Medulla oblongata (tissue), 1 donor: ENCODE measurements around the gene EVA1C.
"Not testable (repeated sequence)": the region's sequence is repeated elsewhere in the genome, so short reads cannot be mapped to it uniquely, and the experiment has no call there.

ENCODE experiments used
- DNase-seq: peaks from one replicate; pipeline ENCODE4 v3.0.0-alpha.2; 2015; ENCODE audit errors: extremely low spot score

The EVA1C gene, protein sequence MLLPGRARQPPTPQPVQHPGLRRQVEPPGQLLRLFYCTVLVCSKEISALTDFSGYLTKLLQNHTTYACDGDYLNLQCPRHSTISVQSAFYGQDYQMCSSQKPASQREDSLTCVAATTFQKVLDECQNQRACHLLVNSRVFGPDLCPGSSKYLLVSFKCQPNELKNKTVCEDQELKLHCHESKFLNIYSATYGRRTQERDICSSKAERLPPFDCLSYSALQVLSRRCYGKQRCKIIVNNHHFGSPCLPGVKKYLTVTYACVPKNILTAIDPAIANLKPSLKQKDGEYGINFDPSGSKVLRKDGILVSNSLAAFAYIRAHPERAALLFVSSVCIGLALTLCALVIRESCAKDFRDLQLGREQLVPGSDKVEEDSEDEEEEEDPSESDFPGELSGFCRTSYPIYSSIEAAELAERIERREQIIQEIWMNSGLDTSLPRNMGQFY

DNA sequence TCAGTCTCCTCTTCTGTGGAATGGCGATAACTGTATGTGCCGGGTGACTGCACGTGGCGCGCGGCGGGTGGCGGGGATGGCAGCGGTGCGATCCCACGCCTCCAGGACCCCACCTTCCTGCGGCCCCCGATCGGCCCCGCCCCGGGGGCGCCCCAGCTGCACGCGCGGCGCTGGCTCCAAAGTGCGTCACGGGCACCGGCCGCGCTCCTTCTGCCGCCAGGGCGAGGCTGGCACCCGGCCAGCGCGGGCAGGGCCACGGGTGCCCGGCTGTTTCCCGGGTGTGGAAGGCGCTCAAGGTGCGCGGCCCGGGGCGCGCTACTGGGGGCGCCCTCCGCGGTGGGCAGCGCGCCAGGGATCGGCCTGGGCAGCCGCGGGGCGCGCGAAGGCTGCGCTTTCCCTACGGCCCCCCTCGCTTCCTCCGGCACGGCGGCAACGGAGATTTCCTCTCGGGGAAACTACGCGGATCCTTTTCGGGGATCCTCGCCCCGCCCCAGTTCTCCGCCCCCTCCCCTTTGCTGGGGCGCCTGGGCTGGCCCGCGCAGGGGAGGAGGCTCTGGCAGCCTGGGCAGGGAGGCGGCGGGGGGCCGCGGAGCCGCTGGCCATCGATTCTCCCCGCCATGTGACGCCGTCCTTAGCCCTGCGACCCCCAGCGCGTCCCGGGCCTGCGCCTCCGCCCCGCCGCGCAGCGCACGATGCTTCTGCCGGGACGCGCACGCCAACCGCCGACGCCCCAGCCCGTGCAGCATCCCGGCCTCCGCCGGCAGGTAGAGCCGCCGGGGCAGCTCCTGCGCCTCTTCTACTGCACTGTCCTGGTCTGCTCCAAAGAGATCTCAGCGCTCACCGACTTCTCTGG lies at the start of gene EVA1C:
Gene EVA1C (plus strand): TSS at position 545 of the 853 bp plus-strand sequence. CDS start 148 bp downstream, at position 693.
- DNase-seq: peak; percentile 42

DNA sequence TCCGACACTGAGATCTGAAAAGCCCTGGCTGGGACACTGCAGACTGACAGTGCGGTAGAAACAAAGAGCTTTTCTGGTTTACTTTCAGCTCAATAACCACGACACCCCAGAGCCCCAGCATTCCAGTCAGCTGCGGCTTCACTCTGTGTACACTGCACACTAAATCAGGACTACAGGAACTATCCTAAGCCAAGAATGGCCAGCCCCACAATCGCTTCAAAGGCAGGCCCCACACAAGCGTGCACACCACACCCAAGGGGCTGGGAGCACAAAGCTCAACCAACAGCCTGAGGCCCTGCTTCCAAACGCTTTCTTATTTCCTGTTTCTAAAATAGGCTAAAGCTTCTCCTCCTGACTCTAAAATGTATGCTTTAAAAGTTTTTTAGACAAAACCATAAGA lies 48.1 kb upstream of the EVA1C start:
- DNase-seq: peak; percentile 60

DNA sequence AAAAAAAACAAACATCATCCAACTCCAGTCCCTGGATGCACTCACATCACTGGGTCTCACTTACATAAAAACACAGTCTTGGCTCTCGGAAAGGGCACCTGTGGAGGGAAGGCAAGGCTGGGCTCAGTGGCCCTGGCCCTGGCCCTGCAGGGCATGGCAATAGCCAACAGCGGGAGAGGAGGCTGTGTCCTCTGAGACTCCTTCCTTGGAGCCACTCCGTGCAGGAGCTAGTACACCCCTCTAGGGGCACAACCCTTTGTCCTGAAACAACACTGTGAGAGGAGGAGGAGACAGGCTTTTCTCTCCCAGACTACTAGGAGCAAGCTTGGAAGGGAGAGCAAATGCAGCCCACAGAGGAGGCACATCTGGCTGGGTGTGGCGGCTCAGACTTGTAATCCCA lies 47.7 kb upstream of the EVA1C start:
- no peak for DNase-seq

DNA sequence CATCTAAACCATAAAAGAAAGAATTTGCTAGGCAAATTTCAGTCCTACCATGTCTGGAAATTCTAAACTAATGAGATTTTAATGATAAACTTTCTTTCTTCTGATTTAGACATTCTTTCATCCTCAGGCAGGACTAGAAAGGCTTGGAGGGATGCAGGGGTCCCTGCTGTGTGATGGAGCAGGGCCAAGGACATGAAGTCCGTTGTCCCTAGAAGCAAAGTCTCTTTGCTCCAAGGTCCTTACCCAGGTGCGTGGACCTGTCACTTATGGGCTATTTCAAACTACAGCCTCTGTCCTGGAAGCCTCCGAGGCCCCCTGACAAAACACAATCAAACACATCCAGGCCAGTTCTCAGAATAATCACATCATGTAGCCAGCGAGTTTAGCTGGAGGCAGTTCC lies 46.3 kb upstream of the EVA1C start:
- DNase-seq: no peak

DNA sequence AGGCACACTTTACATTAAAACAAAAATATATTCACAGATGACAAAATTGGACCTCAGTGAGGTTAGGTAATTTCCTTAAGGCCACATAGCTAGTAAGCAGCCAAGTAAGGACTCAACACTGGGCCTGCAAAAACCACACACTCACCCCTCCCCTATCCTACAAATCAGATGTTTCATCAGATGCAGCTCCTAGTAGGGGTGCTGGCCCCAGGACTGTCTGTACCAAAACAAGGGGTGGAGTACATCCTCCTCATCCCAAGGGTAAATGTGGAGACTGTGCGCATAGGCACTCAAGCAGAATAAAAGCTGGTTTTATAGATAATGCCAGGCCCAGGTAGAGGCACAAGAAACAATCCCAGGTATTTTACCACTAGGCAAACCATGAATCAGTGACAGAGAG lies 45.3 kb upstream of the EVA1C start:
- no peak for DNase-seq

DNA sequence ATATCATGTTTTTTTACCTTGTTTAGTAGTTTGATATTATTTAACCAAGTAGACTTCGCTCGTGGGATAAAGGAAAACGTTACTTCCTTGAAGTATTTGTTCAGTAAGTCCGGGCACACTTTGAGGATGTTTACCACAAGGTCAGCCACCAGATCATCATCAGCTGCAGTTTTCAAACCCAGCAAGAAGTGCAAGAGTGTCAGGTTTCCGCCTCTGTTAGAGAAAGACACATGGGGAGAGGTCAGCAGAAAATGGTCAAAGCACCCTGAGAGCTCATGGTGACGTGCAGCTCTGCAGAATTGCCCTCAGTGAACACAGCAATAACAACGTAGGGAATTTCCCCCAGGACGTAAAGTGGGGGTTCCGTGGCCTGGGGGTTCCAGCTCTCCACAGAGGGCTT lies 44.1 kb upstream of the EVA1C start:
- DNase-seq: no peak

DNA sequence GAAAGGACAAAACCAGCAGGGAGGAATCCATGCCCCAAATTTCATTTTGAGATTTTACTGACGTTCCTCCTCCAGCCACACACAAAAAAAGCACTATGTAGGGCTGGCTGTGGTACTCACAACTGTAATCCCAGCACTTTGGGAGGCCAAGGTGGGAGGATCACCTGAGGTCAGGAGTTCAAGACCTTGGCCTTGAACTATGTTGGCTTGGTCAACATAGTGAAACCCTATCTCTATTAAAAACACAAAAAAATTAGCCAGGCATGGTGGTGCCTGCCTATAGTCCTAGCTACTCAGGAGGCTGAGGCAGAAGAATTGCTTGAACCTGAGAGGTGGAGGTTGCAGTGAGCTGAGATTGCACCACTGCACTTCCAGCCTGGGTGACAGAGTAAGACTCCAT lies 43.5 kb upstream of the EVA1C start:
- not testable (repeated sequence) for DNase-seq

DNA sequence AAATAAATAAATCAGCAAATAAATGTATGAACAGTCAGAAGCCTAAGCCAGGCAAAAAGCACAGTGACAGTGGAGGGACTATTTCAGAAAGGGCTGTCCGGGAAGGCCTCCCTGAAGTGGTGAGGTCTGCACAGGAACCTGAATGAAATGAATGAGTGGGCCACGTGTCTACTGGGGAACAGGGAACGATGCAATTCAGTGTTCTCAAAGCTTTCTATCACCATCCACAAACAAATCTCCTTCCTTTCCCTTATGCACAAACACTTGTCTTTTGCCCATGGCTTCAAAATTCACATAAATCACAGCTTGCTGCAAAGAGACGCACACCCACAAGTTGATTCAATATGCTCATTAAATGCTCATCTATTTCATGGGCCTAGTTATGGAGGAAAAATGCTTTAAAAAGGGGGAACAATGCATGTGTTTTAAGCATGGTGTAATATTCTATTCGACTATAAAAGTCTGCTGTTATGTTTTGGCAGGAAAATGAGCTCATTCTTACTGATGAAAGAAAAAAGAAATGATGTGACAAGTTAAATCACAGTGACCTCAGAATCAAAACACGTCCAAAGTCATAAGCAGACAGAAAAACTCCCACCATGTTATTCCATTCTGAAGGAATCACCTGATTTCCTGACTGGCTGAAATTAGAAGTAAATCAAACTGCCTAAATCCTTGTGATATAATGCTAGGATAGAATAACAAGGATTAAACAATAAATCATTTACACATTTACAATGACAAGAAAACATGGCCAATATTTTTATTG lies 41.3 kb upstream of the EVA1C start:
- no peak for DNase-seq

DNA sequence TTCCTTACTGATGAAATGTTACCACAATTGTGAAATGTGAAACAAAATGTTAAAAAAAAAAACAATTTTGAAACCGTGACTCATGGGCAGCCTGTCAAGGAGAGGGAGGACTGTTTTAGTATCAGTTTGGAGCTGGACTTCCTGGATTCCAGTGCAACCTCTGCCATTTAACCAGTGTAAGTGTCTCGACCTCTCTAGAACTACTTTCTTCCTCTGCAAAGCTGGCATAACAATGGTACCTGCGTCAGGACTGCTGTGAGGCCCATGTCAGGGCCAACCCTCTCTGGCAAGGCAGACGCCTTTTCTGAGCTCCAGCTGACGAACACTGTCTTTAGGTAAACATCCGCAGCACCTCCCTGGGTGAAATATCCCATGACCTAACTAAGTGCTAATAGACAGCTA lies 40.6 kb upstream of the EVA1C start:
- DNase-seq: no peak

DNA sequence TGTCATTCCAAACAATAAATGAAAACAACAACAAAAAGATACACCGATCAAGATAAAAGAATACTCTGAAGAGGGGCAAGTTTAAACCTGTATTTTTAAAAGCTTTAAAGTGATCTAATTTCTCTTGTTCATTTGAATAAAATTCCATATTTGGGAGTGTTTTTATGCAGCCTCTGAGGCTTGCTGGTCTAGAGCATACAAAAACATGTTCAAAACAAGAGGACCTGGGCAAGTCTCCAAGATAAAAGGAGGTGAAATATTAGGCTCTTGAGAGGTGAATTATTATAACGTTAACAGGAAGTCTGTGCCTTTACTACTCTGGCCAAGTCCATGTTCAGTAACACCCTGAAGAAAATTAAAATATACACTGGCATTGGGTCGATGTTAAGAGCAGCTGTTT lies 39.8 kb upstream of the EVA1C start:
- DNase-seq: no peak

DNA sequence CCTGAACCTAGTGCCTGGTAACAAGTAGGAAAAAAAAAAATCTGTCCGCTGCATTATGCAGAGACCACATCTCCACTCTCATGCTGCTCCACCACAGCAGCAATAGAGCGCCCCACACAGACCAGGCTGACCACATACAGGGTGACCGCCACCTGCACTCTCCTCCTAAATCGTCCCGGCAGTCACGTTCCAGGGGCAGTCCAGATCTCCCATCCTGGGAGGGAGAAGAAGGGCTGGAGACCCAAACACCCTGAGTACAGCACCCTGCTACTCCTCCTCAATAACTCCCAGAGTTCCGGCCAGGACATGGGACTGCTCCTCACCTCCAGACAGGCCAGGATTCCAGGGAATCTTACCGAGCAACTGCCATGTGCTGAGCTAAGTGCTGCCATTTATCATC lies 35.0 kb upstream of the EVA1C start:
- no peak for DNase-seq

DNA sequence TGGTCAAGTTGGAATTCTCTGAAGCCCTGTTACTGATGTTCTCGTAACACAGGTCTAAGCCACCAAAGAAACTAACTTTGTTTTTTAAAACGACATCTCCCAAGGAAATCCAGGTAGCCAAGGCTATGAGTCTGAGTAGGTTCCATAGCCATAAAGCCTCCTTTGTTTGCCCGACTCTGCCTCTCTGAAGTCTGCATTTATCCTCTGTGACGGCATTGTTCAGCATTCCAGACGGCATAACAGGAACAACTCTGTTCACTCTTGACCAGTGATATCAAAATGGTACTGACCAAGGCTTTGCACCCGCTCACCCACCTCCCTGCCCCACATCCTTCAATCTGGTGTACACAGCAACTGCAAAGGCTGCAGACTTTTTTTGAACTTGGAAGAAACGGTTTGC lies 34.5 kb upstream of the EVA1C start:
- peak; percentile 72 for DNase-seq

DNA sequence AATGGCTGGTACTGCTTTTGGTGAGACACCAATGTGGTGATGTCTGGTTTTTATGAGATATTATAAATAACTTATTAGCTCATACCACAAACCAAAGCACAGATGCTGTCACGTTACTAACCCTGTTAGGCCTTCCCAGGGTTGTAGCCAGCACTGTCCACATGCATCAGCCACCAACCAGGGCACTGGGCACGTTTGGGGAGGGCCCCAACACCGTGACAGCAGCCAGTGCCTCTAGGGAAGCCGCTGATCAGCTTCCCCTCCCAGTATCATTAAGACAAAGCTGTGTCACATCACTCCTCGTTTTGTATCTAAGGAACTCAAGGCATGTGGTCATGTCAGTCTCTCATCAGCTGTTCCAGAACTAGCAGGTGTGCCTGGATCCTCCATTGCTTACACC lies 33.5 kb upstream of the EVA1C start:
- DNase-seq: no peak

DNA sequence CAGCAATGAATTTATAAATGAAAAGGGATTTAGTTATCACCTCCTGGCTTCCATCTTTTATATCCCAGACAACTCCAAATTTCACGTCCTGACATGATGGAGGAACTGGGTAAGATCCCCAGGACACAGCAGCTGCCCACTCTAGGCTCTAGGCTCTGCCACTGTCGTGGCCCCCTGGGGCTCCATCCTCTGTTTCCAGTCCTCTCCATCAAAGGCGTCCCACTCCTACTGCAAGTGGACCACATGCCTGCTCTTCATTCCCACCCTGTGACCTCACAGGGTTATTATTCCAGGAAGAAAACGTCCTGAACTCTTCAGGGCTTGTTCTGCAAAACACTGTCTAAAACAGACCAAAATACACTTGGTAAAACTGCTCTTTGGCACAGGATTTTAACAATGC lies 31.6 kb upstream of the EVA1C start:
- DNase-seq: no peak

DNA sequence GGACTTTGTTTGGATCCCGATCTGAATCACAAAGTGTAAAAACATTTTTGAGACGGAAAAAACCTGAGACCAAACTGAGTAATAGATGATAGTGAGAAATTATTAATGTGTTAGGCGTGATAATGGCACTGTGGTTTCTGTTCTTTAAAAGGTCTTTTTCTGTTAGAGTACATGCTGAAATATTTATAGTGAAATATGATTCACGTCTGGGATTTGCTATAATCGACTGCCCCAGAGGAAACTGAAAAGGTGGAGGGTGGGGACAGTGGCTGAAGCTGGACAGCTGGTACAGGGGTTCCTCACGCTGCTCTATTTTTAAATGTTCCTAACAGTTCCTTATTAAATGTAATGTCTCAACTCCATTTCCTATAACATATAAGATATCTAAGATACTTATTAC lies 30.9 kb upstream of the EVA1C start:
- DNase-seq: no peak

DNA sequence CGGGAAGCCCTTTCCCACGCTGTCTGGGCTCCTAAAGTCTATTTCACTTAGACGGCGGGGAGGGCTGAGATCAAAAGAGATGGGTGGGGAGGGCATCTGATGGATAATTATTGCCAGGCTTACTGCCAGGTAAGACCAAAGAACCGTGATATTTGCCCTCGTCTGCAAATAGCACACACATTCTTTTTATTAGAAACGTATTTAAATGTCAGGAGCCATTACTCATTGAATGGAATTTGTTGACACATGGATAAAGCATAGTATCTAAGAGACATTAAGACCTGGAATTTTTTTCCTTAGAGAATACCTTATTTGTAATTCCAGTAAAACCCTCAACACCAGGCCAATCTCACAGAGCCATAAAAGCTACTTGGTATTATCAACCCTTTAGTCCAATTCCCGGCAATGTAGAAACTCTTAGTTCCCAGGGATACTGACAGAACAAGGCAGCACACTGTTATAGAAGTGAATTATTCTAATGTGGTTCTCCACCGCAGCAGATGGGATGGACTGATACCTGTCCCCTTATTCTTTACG lies 30.3 kb upstream of the EVA1C start:
- DNase-seq: no peak

DNA sequence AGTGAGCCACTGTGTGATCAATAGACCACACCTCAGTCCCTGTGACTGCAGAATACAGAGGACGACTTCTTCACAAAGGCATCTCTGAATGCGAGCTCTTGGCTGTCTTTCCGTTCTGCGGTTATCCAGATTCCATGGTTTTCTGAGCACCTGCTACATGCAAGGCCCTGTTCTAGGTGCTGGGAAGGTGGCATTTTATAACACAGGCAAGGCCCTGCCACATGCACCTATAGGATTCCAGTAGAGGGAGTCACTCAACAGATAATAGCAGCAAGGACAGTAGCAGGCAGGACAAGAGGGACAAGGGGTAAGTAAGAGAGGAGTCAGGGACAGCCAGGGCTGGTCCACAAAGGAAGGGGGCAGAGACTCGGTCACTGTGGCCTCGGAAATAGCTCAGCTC lies 28.7 kb upstream of the EVA1C start:
- no peak for DNase-seq

DNA sequence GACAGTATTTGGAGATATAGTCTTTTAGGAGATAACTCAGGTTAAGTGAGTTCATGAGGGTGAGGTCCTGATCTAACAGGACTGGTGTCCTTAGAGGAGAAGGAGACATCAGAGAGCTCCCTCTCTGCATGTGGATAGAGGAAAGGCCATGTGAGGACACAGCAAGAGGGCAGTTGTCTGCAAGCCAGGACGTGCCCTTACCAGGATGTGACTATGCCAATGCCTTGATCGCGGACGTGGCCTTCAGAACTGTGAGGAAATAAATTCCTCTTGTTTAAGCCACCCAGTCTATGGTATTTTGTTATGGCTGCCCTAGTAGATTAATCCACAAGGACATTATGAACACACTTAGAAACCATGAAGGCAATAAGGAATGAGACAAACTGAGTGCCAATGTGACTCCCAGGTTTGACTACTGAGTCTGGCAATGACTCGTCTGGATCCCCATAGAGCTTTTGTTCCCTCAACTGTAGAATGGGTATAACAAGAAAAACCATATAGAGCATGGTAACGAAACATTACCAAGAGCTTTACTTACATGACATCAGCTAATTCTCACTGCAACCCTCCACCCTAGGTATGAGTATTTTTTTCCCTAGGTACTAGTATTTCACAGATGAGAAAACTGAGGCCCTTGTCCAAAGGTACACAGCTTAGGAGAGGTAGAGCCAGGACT lies 26.2 kb upstream of the EVA1C start:
- DNase-seq: no peak

DNA sequence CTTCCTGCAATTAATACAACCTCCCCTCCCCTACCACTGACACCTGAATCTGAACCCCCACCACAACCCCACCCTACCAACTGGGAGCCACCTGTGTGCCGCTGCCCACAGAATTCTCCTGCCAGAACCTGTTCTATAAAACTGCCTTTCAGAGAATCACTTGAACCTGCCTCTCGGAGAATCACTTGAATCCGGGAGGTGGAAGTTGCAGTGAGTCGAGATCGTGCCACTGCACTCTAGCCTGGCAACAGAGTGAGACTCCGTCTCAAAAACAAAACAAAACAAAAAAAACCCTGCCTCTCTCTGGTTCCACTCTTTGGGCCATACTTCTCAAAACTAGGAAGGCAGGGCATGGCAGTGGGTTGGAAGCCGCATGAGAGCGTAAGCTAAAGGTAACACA lies 25.4 kb upstream of the EVA1C start:
- no peak for DNase-seq

DNA sequence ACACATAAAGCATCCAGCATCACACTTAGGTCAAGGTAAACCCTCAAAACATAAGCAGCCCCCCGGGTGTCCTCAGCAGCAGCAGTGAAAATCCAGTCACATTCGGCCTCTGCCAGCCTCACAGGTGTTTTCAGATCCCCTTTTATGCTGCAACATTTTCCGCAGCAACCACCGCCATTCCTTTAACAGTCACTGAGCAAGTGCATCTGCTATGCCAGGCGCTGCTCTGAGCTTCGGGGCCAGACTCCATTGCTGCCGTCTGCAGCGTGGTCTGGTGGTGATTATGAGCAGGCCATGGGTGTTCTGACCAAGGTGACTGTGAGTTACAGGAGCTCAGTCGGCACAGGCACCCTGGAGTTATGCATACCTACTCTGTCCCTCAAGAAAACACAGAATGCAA lies 24.2 kb upstream of the EVA1C start:
- no peak for DNase-seq

DNA sequence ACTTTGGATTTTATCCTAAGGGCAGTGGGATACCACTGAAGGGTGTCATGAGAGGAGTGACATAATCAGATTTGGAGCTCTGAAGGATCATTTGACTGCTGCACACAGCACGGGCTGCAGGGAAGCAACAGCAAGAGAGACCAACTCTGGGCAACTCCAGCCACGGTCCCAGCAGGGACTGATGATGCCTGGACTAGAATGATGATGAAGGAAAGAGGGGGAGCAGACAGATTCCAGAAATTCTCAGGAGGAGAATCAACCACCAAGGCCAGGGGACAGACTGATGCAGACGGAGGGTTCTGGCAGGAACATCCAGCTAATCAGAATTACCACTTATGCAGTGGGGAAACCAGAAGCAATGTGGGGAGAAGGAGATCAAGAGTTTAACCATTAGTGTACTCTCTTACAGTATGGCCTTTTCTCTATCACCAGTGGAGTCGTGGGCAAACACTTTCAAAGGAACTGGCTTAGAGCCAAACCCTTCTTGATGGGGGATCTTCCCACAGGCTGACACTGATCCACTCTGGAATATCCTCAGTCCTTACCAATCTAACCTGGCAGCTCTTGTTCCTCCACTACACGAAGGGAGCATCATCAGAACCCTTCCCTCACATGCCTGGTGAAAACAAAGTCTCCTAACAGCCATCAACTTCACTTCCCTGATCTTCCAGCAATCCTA lies 23.0 kb upstream of the EVA1C start:
- no peak for DNase-seq
